ENCODE results near the gene TPT1. TPM values are rescaled to one million over a fixed set of nuclear protein-coding genes. Genes with fewer than 3 reads are reported as not detected.

The TPT1 gene
- total and polyA plus RNA-seq, 9 of the 15 experiments (the other 6 are each of a cell fraction or from before 2014, with no cell fraction given): 602 to 2,508 (median 1,784) TPM

- no peak for ATAC-seq
- Histone ChIP-seq H3K27ac (ENCODE audit: extremely low read depth, low read depth, low read length) (no peak overlapping the region), H3K9me1 (ENCODE audit: control insufficient read depth, insufficient read depth, low read length) (no peaks in the 10 kb centered on the region), H3K4me2 (ENCODE audit: insufficient read depth, low read length) (no peak overlapping the region), H3K4me1 (replicated peaks in 1 of 2; ENCODE audit: control insufficient read depth in 2 of 2, insufficient read depth in 2 of 2, low read length in 2 of 2) (peaks cover 8 to 12% of the 10 kb centered on the region in 2 experiments; a peak in 4 of 5 replicates), H3K27me3 (ENCODE audit: control insufficient read depth in 2 of 2, insufficient read depth in 2 of 2, low read length in 2 of 2) (no peaks in the 10 kb centered on the region), H2AFZ (ENCODE audit: low read depth, low read length) (no peak overlapping the region), H3K9me3 (replicated peaks; ENCODE audit: control insufficient read depth, insufficient read depth, low read depth, low read length) (no peaks in the 10 kb centered on the region), H3K4me3 (no peak overlapping the region), H4K20me1 (replicated peaks; ENCODE audit: control insufficient read depth, insufficient read depth, low read length) (no peaks in the 10 kb centered on the region), H3K79me2 (ENCODE audit: control insufficient read depth, insufficient read depth, low read length) (no peaks in the 10 kb centered on the region), H3K9ac (ENCODE audit: insufficient read depth in 1 of 2, low read depth in 2 of 2, low read length in 2 of 2) (no peak overlapping the region), H3K36me3 (ENCODE audit: control insufficient read depth, insufficient read depth, low read length) (no peaks in the 10 kb centered on the region)
- intact Hi-C loops (cut with micrococcal nuclease) (no loop called here), in situ Hi-C loops (cut with MboI) (loop anchor here (25.0 kb wide), 1 partner anchor 344 kb away; the partner anchor contains the start of gene CBY2)
- no peak for FAIRE-seq
- POLR2A ChIA-PET: interaction anchor here (0.6 kb wide), 1 partner anchor 136 kb away, joined by 5 read pairs; no protein-coding TSS in a partner anchor
- CTCF ChIA-PET (ENCODE audit: low intra/inter-chr PET ratio): no interaction called here
- 28% methylated on average over 4 of the region's 4 CpGs for WGBS (ENCODE audit: insufficient coverage, low coverage, missing lambda C conversion rate)
- no peak for DNase-seq (ENCODE audit: extremely low read depth in 1 of 4, low spot score in 3 of 4)
- no TSS peak for BruUV-seq (replicated peaks)
- TF ChIP-seq HMG20B (CRISPR knock-in tag; IDR thresholded peaks at IDR 0.05) (no peak), PYGO2 (tag; IDR thresholded peaks at IDR 0.05) (no peak), ZNF354B (CRISPR knock-in tag; IDR thresholded peaks at IDR 0.05) (no peak), BRD4 (IDR thresholded peaks at IDR 0.05) (no peak), CCNT2 (IDR thresholded peaks at IDR 0.05; ENCODE audit: borderline replicate concordance, extremely low read depth, insufficient read length, low read depth, low read length) (no peak), CHD1 (IDR thresholded peaks at IDR 0.05; ENCODE audit: low read length) (no peak), POLR2A (conservative IDR thresholded peaks at IDR 0.05) (no peak)
Measured at GRCh38 chr13:45368005-45368404, 27.0 kb upstream of the TPT1 start.

- no peak overlapping the region for H3K27ac ChIP-seq (ENCODE audit: extremely low read depth, low read depth, low read length)
- in situ Hi-C loops (cut with MboI) (loop anchor here (25.0 kb wide), 1 partner anchor 345 kb away; the partner anchor contains the start of gene CBY2), intact Hi-C loops (cut with micrococcal nuclease) (no loop called here)
- ChIA-PET CTCF (ENCODE audit: low intra/inter-chr PET ratio) (no interaction called here), POLR2A (interaction anchor here (1.2 kb wide), 1 partner anchor 26 kb away, joined by 3 read pairs; the partner anchor contains the start of gene TPT1)
- 0% methylated on average over 1 of the region's 2 CpGs for WGBS (ENCODE audit: insufficient coverage, low coverage, missing lambda C conversion rate)
- BruUV-seq (replicated peaks): no TSS peak
- no peaks in the 10 kb centered on the region for H4K20me1 ChIP-seq (replicated peaks; ENCODE audit: control insufficient read depth, insufficient read depth, low read length)
- H3K36me3 ChIP-seq (ENCODE audit: control insufficient read depth, insufficient read depth, low read length): no peaks in the 10 kb centered on the region; the same call in 2 of the 3 replicates
- no peak overlapping the region for H2AFZ ChIP-seq (ENCODE audit: low read depth, low read length)
- peak; percentile 48 to 80 (median 60) for DNase-seq (ENCODE audit: extremely low read depth in 1 of 4, low spot score in 3 of 4)
- H3K4me1 ChIP-seq (replicated peaks in 1 of 2; ENCODE audit: control insufficient read depth in 2 of 2, insufficient read depth in 2 of 2, low read length in 2 of 2): peaks cover 9 to 13% of the 10 kb centered on the region in 2 experiments; a peak in 4 of 5 replicates
- H3K4me3 ChIP-seq: no peak overlapping the region
- H3K27me3 ChIP-seq (ENCODE audit: control insufficient read depth in 2 of 2, insufficient read depth in 2 of 2, low read length in 2 of 2): no peaks in the 10 kb centered on the region
- no peaks in the 10 kb centered on the region for H3K79me2 ChIP-seq (ENCODE audit: control insufficient read depth, insufficient read depth, low read length)
- ATAC-seq: peak; percentile 69
- no peaks in the 10 kb centered on the region for H3K9me3 ChIP-seq (replicated peaks; ENCODE audit: control insufficient read depth, insufficient read depth, low read depth, low read length)
- H3K4me2 ChIP-seq (ENCODE audit: insufficient read depth, low read length): no peak overlapping the region
- H3K9ac ChIP-seq (ENCODE audit: insufficient read depth in 1 of 2, low read depth in 2 of 2, low read length in 2 of 2): no peak overlapping the region
- no peaks in the 10 kb centered on the region for H3K9me1 ChIP-seq (ENCODE audit: control insufficient read depth, insufficient read depth, low read length)
- peak; percentile 78 for FAIRE-seq
- TF ChIP-seq RHOXF2B (CRISPR knock-in tag; conservative IDR thresholded peaks at IDR 0.05): no peak
- TF ChIP-seq ZNF311 (CRISPR knock-in tag; IDR thresholded peaks at IDR 0.05): no peak
- TF ChIP-seq E2F4 (CRISPR knock-in tag; IDR thresholded peaks at IDR 0.05; ENCODE audit: low read depth): no peak
- TF ChIP-seq FOXJ2 (tag; IDR thresholded peaks at IDR 0.05): no peak
- TF ChIP-seq ZNF766 (CRISPR knock-in tag; conservative IDR thresholded peaks at IDR 0.05): no peak
- TF ChIP-seq MECOM (CRISPR knock-in tag; IDR thresholded peaks at IDR 0.05): no peak
- no peak for TF ChIP-seq GABPB2 (CRISPR knock-in tag; conservative IDR thresholded peaks at IDR 0.05)
- no peak for TF ChIP-seq HMG20B (CRISPR knock-in tag; IDR thresholded peaks at IDR 0.05)
- TF ChIP-seq MYNN (IDR thresholded peaks at IDR 0.05): no peak
- TF ChIP-seq MYNN (CRISPR knock-in tag; IDR thresholded peaks at IDR 0.05): no peak
- no peak for TF ChIP-seq ZNF583 (CRISPR knock-in tag; IDR thresholded peaks at IDR 0.05)
Measured at GRCh38 chr13:45367358-45367757, 26.4 kb upstream of the TPT1 start.
